ENCODE measurements around the gene FAM78A. TPM values are rescaled to one million over a fixed set of nuclear protein-coding genes. Genes with fewer than 3 reads are reported as not detected.

Gene FAM78A
- total RNA-seq, 3 donors from 2014 or later (not counting 1 experiment from before 2014, with no cell fraction given), result 57.6 to 91.7 (median 88.3) TPM

DNA sequence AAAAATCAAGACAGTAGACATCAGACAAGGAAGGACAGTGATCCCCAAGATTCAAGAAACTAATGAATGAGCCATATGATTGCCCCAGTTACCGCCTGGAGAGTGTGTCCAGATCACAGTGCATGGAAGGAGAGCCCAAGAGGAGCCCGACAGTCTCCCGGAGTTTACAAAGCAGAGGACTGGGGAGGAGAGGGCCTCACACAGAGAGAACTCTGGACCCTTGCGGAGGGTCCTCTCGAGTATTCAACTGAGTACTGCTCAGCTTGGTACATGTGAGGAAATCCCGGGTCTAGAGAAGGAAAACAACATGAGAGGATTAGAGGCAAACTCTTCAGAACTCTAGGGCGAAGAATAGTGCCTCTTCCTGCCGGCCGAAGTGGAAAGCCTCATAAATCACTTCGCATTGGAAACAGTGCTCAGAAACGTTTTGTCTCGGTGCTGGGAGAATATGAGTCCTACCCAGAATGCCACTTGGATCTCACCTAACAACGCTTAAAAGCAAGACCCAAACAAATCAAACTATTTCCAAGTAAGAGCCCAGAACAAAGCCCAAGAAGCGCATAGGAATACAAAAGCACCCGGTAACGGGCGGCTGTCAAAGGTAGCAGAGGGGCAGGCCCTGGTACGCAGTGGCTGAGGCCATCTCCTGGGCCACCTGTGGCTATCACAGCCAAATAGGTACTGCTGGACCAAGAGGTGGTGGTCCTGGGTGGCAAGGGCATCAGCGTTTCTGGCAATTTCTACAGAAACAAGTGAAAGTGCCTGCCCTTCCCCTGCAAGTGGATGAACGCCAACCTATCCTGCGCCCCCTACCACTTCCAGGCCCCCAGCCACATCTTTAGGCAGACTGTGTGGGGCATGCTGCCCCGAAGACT lies 36.0 kb downstream of the FAM78A start:
- Mint-ChIP-seq H3K36me3 (peaks cover 2% of the 10 kb centered on the region), H3K9me3 (no peaks in the 10 kb centered on the region), H3K4me3 (no peak overlapping the region), H3K27me3 (ENCODE audit: low read depth in 2 of 2) (no peaks in the 10 kb centered on the region), H3K27ac (peak overlapping the region in 1 of 2 donors; percentile 97), H3K4me1 (peaks cover 19 to 32% of the 10 kb centered on the region in 2 donors)
- TF ChIP-seq, protein P1, sequence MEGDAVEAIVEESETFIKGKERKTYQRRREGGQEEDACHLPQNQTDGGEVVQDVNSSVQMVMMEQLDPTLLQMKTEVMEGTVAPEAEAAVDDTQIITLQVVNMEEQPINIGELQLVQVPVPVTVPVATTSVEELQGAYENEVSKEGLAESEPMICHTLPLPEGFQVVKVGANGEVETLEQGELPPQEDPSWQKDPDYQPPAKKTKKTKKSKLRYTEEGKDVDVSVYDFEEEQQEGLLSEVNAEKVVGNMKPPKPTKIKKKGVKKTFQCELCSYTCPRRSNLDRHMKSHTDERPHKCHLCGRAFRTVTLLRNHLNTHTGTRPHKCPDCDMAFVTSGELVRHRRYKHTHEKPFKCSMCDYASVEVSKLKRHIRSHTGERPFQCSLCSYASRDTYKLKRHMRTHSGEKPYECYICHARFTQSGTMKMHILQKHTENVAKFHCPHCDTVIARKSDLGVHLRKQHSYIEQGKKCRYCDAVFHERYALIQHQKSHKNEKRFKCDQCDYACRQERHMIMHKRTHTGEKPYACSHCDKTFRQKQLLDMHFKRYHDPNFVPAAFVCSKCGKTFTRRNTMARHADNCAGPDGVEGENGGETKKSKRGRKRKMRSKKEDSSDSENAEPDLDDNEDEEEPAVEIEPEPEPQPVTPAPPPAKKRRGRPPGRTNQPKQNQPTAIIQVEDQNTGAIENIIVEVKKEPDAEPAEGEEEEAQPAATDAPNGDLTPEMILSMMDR (IDR thresholded peaks at IDR 0.05), result no peak
- H3K36me3 ChIP-seq (ENCODE audit: control insufficient read depth, insufficient read depth, low read length), result no peaks in the 10 kb centered on the region
- no peak for DNase-seq
- no peaks in the 10 kb centered on the region for H3K27me3 ChIP-seq (ENCODE audit: control insufficient read depth, insufficient read depth, low read length)
- no peak overlapping the region for H3K4me3 ChIP-seq (ENCODE audit: low read length)
- peaks cover 41% of the 10 kb centered on the region for H3K4me1 ChIP-seq (ENCODE audit: control insufficient read depth, insufficient read depth, low read length)
- no peaks in the 10 kb centered on the region for H3K9me3 ChIP-seq (ENCODE audit: control insufficient read depth, insufficient read depth, low read length)
- ATAC-seq, result no peak
- H3K27ac ChIP-seq (ENCODE audit: low read length), result no peak overlapping the region
- WGBS (ENCODE audit: insufficient coverage), result 86% methylated on average over 22 of the region's 22 CpGs
- intact Hi-C loops (cut with micrococcal nuclease), result no loop called here

DNA sequence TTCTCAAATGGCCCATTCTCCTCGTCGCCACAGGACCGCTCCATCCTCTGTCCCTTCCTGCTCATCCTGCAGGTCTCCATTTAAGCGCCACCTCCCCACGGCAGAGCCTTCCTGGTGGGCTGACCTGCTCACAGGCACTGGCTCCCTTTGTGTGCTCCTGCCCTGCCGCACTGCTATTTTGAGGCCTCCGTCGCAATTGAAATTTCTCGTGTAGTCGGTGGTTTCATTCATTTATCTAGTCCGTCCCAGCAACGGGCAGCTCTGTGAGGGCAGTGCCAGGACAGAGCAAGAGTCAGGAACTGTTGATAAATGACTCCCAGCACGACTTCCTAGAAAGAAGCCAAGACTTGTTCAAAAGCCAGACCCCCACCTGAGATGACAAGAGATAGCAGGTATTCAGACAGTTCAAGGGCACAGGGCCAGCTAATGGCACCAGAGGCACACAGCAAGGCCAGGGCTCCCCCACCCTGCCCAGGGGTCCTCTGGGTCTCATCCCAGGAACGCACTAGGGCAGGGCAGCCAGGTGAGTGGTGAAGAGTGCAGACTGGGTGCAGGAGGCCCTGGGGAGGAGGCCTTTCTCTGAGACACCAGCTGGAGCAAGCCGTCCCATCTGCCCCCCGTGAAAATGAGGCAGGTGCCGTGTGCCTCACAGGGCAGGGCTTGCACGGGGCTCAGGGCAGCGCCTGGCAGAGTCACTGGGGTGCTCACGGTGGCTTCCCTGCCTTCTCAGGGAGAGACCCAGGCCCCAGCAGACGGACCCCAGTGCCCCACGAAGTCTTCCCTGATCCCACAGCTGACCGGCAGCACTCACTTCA lies 36.9 kb downstream of the FAM78A start:
- TF ChIP-seq, protein P1 (IDR thresholded peaks at IDR 0.05), result no peak
- Histone ChIP-seq H3K27me3 (ENCODE audit: control insufficient read depth, insufficient read depth, low read length) (no peaks in the 10 kb centered on the region), H3K9me3 (ENCODE audit: control insufficient read depth, insufficient read depth, low read length) (no peaks in the 10 kb centered on the region), H3K36me3 (ENCODE audit: control insufficient read depth, insufficient read depth, low read length) (no peaks in the 10 kb centered on the region), H3K4me3 (ENCODE audit: low read length) (no peak overlapping the region), H3K4me1 (ENCODE audit: control insufficient read depth, insufficient read depth, low read length) (peaks cover 50% of the 10 kb centered on the region), H3K27ac (ENCODE audit: low read length) (peak overlapping the region; percentile 86)
- Mint-ChIP-seq H3K27me3 (ENCODE audit: low read depth in 2 of 2) (no peaks in the 10 kb centered on the region), H3K4me1 (peaks cover 28 to 41% of the 10 kb centered on the region in 2 donors), H3K9me3 (no peaks in the 10 kb centered on the region), H3K27ac (peak overlapping the region; percentile 95 to 97), H3K4me3 (peak overlapping the region; percentile 22), H3K36me3 (no peaks in the 10 kb centered on the region)
- DNase-seq, result no peak
- WGBS (ENCODE audit: insufficient coverage), result 75% methylated on average over 23 of the region's 23 CpGs
- intact Hi-C loops (cut with micrococcal nuclease), result loop anchor here (10.0 kb wide), 1 partner anchor 1115 kb away; the partner anchor contains the start of gene SETX
- no peak for ATAC-seq

DNA sequence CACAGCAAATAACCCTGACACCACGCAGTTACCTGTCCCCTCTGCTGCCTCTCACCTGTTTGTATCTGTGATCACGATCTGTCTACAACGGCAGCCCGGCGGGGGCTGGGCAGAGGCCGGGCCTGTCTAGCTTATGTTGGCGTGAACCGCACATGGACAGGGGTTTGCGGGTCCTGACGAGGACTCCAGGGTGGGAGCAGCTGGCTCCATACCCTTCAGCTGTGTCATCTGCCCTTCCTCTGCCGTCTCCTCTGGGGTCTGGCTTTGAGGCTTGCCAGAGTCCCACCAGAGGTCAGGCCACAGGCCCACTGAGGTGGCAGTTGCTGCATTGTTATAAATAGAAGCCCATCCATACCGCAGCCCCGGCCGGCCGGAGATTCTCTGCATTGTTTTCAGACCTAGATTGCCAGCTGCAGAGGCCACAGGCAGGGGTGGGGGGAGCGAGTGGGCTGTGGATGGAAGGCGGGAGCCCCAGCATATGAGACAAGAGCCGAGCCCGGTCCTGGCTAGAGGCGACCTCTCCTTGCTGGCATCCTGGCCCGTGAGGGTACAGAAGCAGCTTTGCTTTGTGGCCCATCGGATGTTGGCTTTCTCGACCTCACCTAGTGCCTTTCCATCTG lies 37.8 kb downstream of the FAM78A start:
- ATAC-seq, result peak; percentile 3 to 10 (median 6)
- peak overlapping the region; percentile 95 to 97 for H3K27ac Mint-ChIP-seq

More for the DNA sequence above, 37.8 kb downstream of the FAM78A start:
- H3K4me3 Mint-ChIP-seq, result peak overlapping the region; percentile 89
- H3K36me3 Mint-ChIP-seq, result no peaks in the 10 kb centered on the region
- H3K36me3 ChIP-seq (ENCODE audit: control insufficient read depth, insufficient read depth, low read length), result peaks cover 4% of the 10 kb centered on the region
- H3K9me3 Mint-ChIP-seq, result no peaks in the 10 kb centered on the region
- intact Hi-C loops (cut with micrococcal nuclease), result loop anchor here (1.0 to 10.0 kb wide), 4 partner anchors 14 to 1116 kb away; partner anchors contain the start of gene SETX
- DNase-seq, result no peak
- WGBS (ENCODE audit: insufficient coverage), result 12% methylated on average over 23 of the region's 23 CpGs
- peak overlapping the region; percentile 86 for H3K27ac ChIP-seq (ENCODE audit: low read length)
- no peaks in the 10 kb centered on the region for H3K27me3 ChIP-seq (ENCODE audit: control insufficient read depth, insufficient read depth, low read length)
- H3K4me3 ChIP-seq (ENCODE audit: low read length), result peak overlapping the region; percentile 14
- peaks cover 37 to 50% of the 10 kb centered on the region in 2 donors for H3K4me1 Mint-ChIP-seq
- no peaks in the 10 kb centered on the region for H3K27me3 Mint-ChIP-seq (ENCODE audit: low read depth in 2 of 2)
- TF ChIP-seq, protein P1 (IDR thresholded peaks at IDR 0.05), result no peak
- no peaks in the 10 kb centered on the region for H3K9me3 ChIP-seq (ENCODE audit: control insufficient read depth, insufficient read depth, low read length)
- peaks cover 59% of the 10 kb centered on the region for H3K4me1 ChIP-seq (ENCODE audit: control insufficient read depth, insufficient read depth, low read length)
